ENCODE data around the gene HSP90AA1. TPM values are rescaled to one million over a fixed set of nuclear protein-coding genes. Genes with fewer than 3 reads are reported as not detected.

Gene HSP90AA1
- total RNA-seq, 1 experiment from 2014 or later: 1,112 TPM

DNA sequence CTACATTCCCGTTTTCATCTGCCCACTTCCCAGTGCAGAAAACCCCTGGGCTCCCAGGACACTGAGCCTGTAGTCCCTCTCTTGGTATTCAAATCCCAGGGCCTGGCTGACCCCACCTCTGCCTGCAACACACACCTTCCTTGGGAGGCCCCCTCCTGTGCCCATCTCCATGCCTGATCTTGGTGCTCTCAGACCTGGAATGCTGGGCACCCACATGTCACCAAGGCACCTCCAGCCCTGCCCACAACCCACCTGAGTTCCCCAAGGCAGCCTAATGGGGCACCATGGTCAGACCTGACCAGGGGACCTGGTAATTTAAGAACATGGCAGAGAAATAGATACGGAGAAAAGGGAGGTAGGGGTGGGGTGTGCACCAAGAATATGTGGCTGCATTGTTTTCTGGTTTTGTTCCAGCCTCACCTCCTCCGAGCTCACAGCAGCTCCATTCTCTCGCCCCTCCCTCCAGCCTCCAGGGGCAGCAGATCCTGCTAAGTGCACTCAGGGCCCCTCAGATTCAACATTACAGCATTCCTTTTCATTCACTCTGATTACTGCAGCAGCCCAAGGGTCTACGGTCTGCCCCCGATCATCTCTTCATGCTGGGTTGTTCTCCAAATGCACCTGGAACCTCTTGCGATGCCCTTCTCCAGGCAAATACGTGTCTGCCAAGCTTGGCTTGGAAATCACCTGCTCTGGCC is 9.2 kb upstream of the HSP90AA1 start:
- Histone ChIP-seq H3K27me3 (replicated peaks; ENCODE audit: insufficient read depth, low read depth, low read length, poor library complexity) (no peaks in the 10 kb centered on the region), H3K4me3 (ENCODE audit: low read depth, low read length, poor library complexity, severe bottlenecking) (no peak overlapping the region), H3K4me1 (ENCODE audit: insufficient read depth, low read length, poor library complexity, severe bottlenecking) (peaks cover 10% of the 10 kb centered on the region), H3K36me3 (ENCODE audit: insufficient read depth, low read length, poor library complexity, severe bottlenecking) (no peaks in the 10 kb centered on the region), H3K27ac (ENCODE audit: low read depth, low read length, poor library complexity, severe bottlenecking) (no peak overlapping the region), H3K9me3 (ENCODE audit: low read depth, low read length, poor library complexity, severe bottlenecking) (no peaks in the 10 kb centered on the region)
- ChIA-PET POLR2A (ENCODE audit: low non-redundant PET) (interaction anchor here (0.7 kb wide), 1 partner anchor 1721 kb away, joined by 3 read pairs; a partner anchor contains a TSS), CTCF (interaction anchor here (0.7 to 1.5 kb wide), 6 partner anchors 10 to 389 kb away, joined by 3 to 11 read pairs (median 5); no protein-coding TSS in a partner anchor)
- peak; percentile 37 for DNase-seq (ENCODE audit: low spot score)
- TF ChIP-seq, protein P1, sequence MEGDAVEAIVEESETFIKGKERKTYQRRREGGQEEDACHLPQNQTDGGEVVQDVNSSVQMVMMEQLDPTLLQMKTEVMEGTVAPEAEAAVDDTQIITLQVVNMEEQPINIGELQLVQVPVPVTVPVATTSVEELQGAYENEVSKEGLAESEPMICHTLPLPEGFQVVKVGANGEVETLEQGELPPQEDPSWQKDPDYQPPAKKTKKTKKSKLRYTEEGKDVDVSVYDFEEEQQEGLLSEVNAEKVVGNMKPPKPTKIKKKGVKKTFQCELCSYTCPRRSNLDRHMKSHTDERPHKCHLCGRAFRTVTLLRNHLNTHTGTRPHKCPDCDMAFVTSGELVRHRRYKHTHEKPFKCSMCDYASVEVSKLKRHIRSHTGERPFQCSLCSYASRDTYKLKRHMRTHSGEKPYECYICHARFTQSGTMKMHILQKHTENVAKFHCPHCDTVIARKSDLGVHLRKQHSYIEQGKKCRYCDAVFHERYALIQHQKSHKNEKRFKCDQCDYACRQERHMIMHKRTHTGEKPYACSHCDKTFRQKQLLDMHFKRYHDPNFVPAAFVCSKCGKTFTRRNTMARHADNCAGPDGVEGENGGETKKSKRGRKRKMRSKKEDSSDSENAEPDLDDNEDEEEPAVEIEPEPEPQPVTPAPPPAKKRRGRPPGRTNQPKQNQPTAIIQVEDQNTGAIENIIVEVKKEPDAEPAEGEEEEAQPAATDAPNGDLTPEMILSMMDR (conservative IDR thresholded peaks at IDR 0.05; ENCODE audit: low read depth, low read length): no peak
- no peak for TF ChIP-seq EZH2 (IDR thresholded peaks at IDR 0.05; ENCODE audit: borderline replicate concordance, low read depth, low read length, poor library complexity, severe bottlenecking)
- no TSS peak for BruUV-seq (replicated peaks)
- intact Hi-C loops (cut with micrococcal nuclease; ENCODE audit: unreplicated experiment): loop anchor here (1.0 to 10.0 kb wide), 2 partner anchors 33 to 391 kb away; no protein-coding TSS in a partner anchor

GRCh38 chr14:102095231-102095870 is 8.5 kb upstream of the HSP90AA1 start:
- H3K4me3 ChIP-seq (ENCODE audit: low read depth, low read length, poor library complexity, severe bottlenecking): no peak overlapping the region
- BruUV-seq (replicated peaks): no TSS peak
- CTCF ChIA-PET: interaction anchor here (0.5 to 1.5 kb wide), 4 partner anchors 11 to 388 kb away, joined by 3 to 13 read pairs (median 6); no protein-coding TSS in a partner anchor
- H3K36me3 ChIP-seq (ENCODE audit: insufficient read depth, low read length, poor library complexity, severe bottlenecking): no peaks in the 10 kb centered on the region
- TF ChIP-seq EZH2 (IDR thresholded peaks at IDR 0.05; ENCODE audit: borderline replicate concordance, low read depth, low read length, poor library complexity, severe bottlenecking): no peak
- H3K4me1 ChIP-seq (ENCODE audit: insufficient read depth, low read length, poor library complexity, severe bottlenecking): peaks cover 10% of the 10 kb centered on the region
- H3K27me3 ChIP-seq (replicated peaks; ENCODE audit: insufficient read depth, low read depth, low read length, poor library complexity): no peaks in the 10 kb centered on the region
- no peak overlapping the region for H3K27ac ChIP-seq (ENCODE audit: low read depth, low read length, poor library complexity, severe bottlenecking)
- intact Hi-C loops (cut with micrococcal nuclease; ENCODE audit: unreplicated experiment): loop anchor here (10.0 kb wide), 1 partner anchor 391 kb away; no protein-coding TSS in a partner anchor
- POLR2A ChIA-PET (ENCODE audit: low non-redundant PET): no interaction called here
- DNase-seq (ENCODE audit: low spot score): no peak
- no peaks in the 10 kb centered on the region for H3K9me3 ChIP-seq (ENCODE audit: low read depth, low read length, poor library complexity, severe bottlenecking)

DNA sequence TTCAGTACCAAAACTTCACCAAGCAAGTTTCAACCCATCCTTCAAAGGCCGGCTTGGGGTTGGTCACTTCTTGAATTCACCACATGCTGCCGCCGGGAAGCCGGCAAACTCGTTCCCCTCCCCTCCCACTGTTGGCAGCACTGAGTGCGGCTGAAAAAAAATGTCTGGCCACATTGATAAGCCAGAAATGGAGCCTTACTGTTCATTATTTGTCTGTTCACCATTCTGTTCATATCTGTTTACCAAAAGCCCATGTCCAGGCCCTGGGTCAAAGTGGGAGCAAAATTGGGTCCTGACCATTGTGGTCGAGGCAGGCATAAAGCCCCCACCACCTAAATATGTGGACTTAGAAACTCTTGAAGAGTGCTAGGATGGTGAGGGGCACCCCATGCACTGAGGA is 7.3 kb upstream of the HSP90AA1 start:
- no TSS peak for BruUV-seq (replicated peaks)
- Histone ChIP-seq H3K36me3 (ENCODE audit: insufficient read depth, low read length, poor library complexity, severe bottlenecking) (no peaks in the 10 kb centered on the region), H3K27me3 (replicated peaks; ENCODE audit: insufficient read depth, low read depth, low read length, poor library complexity) (no peaks in the 10 kb centered on the region), H3K4me3 (ENCODE audit: low read depth, low read length, poor library complexity, severe bottlenecking) (no peak overlapping the region), H3K4me1 (ENCODE audit: insufficient read depth, low read length, poor library complexity, severe bottlenecking) (peaks cover 10% of the 10 kb centered on the region), H3K9me3 (ENCODE audit: low read depth, low read length, poor library complexity, severe bottlenecking) (no peaks in the 10 kb centered on the region), H3K27ac (ENCODE audit: low read depth, low read length, poor library complexity, severe bottlenecking) (no peak overlapping the region)
- ChIA-PET CTCF (no interaction called here), POLR2A (ENCODE audit: low non-redundant PET) (no interaction called here)
- DNase-seq (ENCODE audit: low spot score): no peak
- intact Hi-C loops (cut with micrococcal nuclease; ENCODE audit: unreplicated experiment): loop anchor here (10.0 kb wide), 1 partner anchor 389 kb away; no protein-coding TSS in a partner anchor
- TF ChIP-seq EZH2 (IDR thresholded peaks at IDR 0.05; ENCODE audit: borderline replicate concordance, low read depth, low read length, poor library complexity, severe bottlenecking): no peak
- TF ChIP-seq, protein P1 (conservative IDR thresholded peaks at IDR 0.05; ENCODE audit: low read depth, low read length): no peak
